B cell (primary cell): ENCODE measurements around the gene MAP3K14. TPM values are rescaled to one million over a fixed set of nuclear protein-coding genes. Genes with fewer than 3 reads are reported as not detected.

Experiments used
- ATAC-seq: fragments of 200-7000 bp; cut with Tn5 transposase; one replicate; pipeline ENCODE4 v1.10.0; 2021; ENCODE audit warnings: low read depth, mild to moderate bottlenecking, moderate number of reproducible peaks, moderate library complexity
- CTCF ChIA-PET: fragments of 350-600 bp; sonication (Branson Sonifier 250); formaldehyde crosslinking; loops from one replicate; lab custom pipeline; 2021; ENCODE audit warnings: antibody characterized with exemption, inconsistent platforms; lab: Charles Lee
- POLR2A ChIA-PET: fragments of 350-600 bp; sonication (Branson Sonifier 250); formaldehyde crosslinking; loops from one replicate; lab custom pipeline; 2021; ENCODE audit warnings: antibody characterized with exemption; lab: Charles Lee
- DNase-seq: peaks from one replicate; pipeline ENCODE4 v3.0.0; 2013
- H2AFZ ChIP-seq: 2 replicates; pipeline ENCODE4 v1.6.1; 2012; ENCODE audit warnings: mild to moderate bottlenecking, low read depth, low read length; ENCODE audit not compliant: insufficient read depth, poor library complexity, severe bottlenecking
- H3K27ac ChIP-seq, 2 donors: 1 replicate in 1 of 2; 2 replicates in 1 of 2; pipeline ENCODE4 v1.5.1; 2012 to 2013; ENCODE audit warnings: low read length in 2 of 2, mild to moderate bottlenecking in 2 of 2, moderate library complexity in 1 of 2
- H3K27me3 ChIP-seq, 4 experiments: fragments of 200-600 bp in 1 of 4; sonication (generic) in 1 of 4; replicated peaks in 1 of 4; 1 replicate in 2 of 4; 2 replicates in 2 of 4; pipeline versions ENCODE4 v1.6.1 to v1.7.0; 2013 to 2016; ENCODE audit warnings: low read length in 3 of 4, mild to moderate bottlenecking in 2 of 4, mixed read lengths in 1 of 4, moderate library complexity in 1 of 4; ENCODE audit not compliant: insufficient read depth in 4 of 4, control insufficient read depth in 3 of 4; ENCODE audit errors: control extremely low read depth in 1 of 4
- H3K36me3 ChIP-seq, 2 experiments: replicated peaks in 1 of 2; 1 replicate in 1 of 2; 2 replicates in 1 of 2; pipeline versions ENCODE4 v1.6.1 to v1.7.1; 2013; ENCODE audit warnings: low read length in 1 of 2; ENCODE audit not compliant: insufficient read depth in 2 of 2, control insufficient read depth in 1 of 2; ENCODE audit errors: control extremely low read depth in 1 of 2, extremely low read depth in 1 of 2
- H3K4me1 ChIP-seq, 2 donors: fragments of 200-600 bp in 1 of 2; sonication (generic) in 1 of 2; 1 replicate in 1 of 2; 2 replicates in 1 of 2; pipeline versions ENCODE4 v1.5.1 to v1.6.1; 2013 to 2017; ENCODE audit warnings: low read length in 2 of 2; ENCODE audit not compliant: control insufficient read depth in 2 of 2, insufficient read depth in 2 of 2
- H3K4me2 ChIP-seq: replicated peaks from 2 replicates; pipeline ENCODE3; 2012; ENCODE audit warnings: mild to moderate bottlenecking, low read depth, low read length; ENCODE audit not compliant: poor library complexity, severe bottlenecking
- H3K4me3 ChIP-seq, 5 experiments: fragments of 200-600 bp in 1 of 5; sonication (generic) in 1 of 5; 1 replicate in 3 of 5; 2 replicates in 2 of 5; pipeline versions ENCODE4 v1.5.1 to v1.7.0; 2011 to 2016; ENCODE audit warnings: low read length in 4 of 5, mild to moderate bottlenecking in 4 of 5, low read depth in 2 of 5, control low read depth in 1 of 5, moderate library complexity in 1 of 5; ENCODE audit not compliant: insufficient read depth in 1 of 5; ENCODE audit errors: control extremely low read depth in 1 of 5, extremely low read depth in 1 of 5
- H3K79me2 ChIP-seq: fragments of 200-600 bp; sonication (generic); one replicate; pipeline ENCODE4 v1.6.0; 2016; ENCODE audit warnings: low read length; ENCODE audit not compliant: control insufficient read depth, insufficient read depth
- H3K9ac ChIP-seq: fragments of 200-600 bp; sonication (generic); 2 replicates; pipeline ENCODE4 v1.6.1; 2017; ENCODE audit warnings: mild to moderate bottlenecking, low read length, moderate library complexity
- H3K9me3 ChIP-seq, 3 donors: one replicate each; pipeline versions ENCODE4 v1.6.1 to v1.7.1; 2013; ENCODE audit warnings: low read length in 2 of 3; ENCODE audit not compliant: control insufficient read depth in 2 of 3, insufficient read depth in 1 of 3; ENCODE audit errors: control extremely low read depth in 1 of 3
- H4K20me1 ChIP-seq: 2 replicates; pipeline ENCODE4 v1.6.0; 2012; ENCODE audit warnings: mild to moderate bottlenecking, low read length; ENCODE audit not compliant: insufficient read depth, control insufficient read depth, poor library complexity, severe bottlenecking
- H3K27ac Mint-ChIP-seq: one replicate; pipeline ENCODE4 v1.8.0; 2021; ENCODE audit warnings: mixed read lengths
- H3K27me3 Mint-ChIP-seq: one replicate; pipeline ENCODE4 v1.8.0; 2021; ENCODE audit warnings: mixed read lengths
- H3K4me1 Mint-ChIP-seq: one replicate; pipeline ENCODE4 v1.8.0; 2021; ENCODE audit warnings: mixed read lengths
- H3K4me3 Mint-ChIP-seq: one replicate; pipeline ENCODE4 v1.8.0; 2021; ENCODE audit warnings: mixed read lengths
- H3K9me3 Mint-ChIP-seq: one replicate; pipeline ENCODE4 v1.8.0; 2022; ENCODE audit warnings: mixed read lengths; ENCODE audit not compliant: insufficient read depth
- CTCF ChIP-seq: fragments of 200-600 bp; IDR thresholded peaks from one replicate; pipeline ENCODE4 v1.8.0; 2022; ENCODE audit warnings: antibody characterized with exemption, mild to moderate bottlenecking
- EZH2 ChIP-seq: IDR thresholded peaks from 2 replicates; pipeline ENCODE4 v1.6.1; 2012; ENCODE audit warnings: borderline replicate concordance, low read depth, mild to moderate bottlenecking, moderate library complexity, low read length; ENCODE audit not compliant: insufficient read depth, poor library complexity, severe bottlenecking
- WGBS: methylation state at CpG from one replicate; pipeline ENCODE4 v1.1.5; 2013; ENCODE audit warnings: missing lambda C conversion rate; ENCODE audit not compliant: insufficient coverage; 5-methylcytosine and 5-hydroxymethylcytosine counted together
- intact Hi-C: fragments of 100-400 bp; cut with micrococcal nuclease; formaldehyde crosslinking; loops from one replicate; pipeline ENCODE4 v1.10.0; 2022
- polyA plus RNA-seq: library from polyadenylated mRNA; depleted of rRNA; stranded (reverse); fragments of >200 nt; gene quantifications from 2 replicates; pipeline ENCODE4 v1.2.3, GENCODE V29; 2012
- total RNA-seq, 2 donors: library from RNA; stranded (reverse); fragments of 120-200 nt in 1 of 2; gene quantifications; 1 replicate in 1 of 2; 2 replicates in 1 of 2; pipeline versions ENCODE4 v1.2.3 to v1.2.4, GENCODE V29; 2013 to 2022

The MAP3K14 gene
- total and polyA plus RNA-seq, 2 donors (not counting 1 experiment from before 2014, with no cell fraction given) = 66.1 to 84.1 TPM

DNA sequence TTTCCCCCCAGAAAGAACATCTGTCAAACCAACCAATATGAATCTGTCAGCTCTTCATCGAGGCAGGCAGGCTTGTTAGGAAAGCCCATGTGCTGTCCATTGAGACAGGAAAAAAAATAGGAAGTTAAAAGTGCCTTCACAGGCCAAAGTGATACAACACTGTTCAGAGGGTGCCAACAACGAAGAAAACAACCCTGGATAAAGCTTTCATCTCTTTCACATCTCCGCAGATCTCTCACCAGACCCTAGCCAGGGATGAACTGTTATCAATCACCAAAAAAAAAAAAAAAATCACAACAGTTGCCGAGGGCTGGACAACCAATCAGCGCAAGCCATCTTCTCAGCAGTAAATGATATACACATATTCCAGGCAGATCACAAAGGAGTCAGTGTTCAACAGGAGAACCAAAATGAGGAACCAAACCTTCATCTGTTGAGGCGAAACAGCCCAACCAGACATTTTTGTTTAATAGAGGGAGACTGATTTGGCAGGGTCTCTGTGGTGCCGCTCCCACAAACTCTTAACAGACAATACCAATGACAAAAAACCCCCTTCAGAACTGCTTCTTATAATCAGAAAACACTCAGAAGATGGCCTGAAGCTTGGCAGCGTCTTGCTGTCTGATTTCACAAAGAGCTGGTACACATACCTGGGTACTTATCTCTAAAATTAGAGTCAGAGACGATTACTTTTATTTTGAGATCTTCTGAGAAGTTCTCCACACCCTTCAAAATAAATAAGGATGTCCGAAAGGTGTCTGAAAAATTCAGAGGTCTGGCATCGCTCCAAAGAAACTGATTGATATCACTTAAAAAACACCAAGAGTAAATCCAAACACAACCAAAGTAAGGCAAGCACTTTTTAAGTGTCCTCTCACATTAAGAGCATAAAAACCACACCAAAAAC, 1.8 kb downstream of the MAP3K14 start:
- POLR2A ChIA-PET = interaction anchor here (0.6 to 4.5 kb wide), 9 partner anchors 8 to 86 kb away, joined by 3 to 25 read pairs (median 8); no protein-coding TSS in a partner anchor
- Mint-ChIP-seq H3K4me3 (peak overlapping the region; percentile 90), H3K27me3 (no peaks in the 10 kb centered on the region), H3K27ac (peak overlapping the region; percentile 91), H3K4me1 (peaks cover 71% of the 10 kb centered on the region), H3K9me3 (no peaks in the 10 kb centered on the region)
- H3K9ac ChIP-seq = peak overlapping the region; percentile 80
- TF ChIP-seq CTCF = no peak
- TF ChIP-seq EZH2 = no peak
- DNase-seq (peak; percentile 82), ATAC-seq (no peak)
- peak overlapping the region; percentile 87 to 93 for H3K27ac ChIP-seq
- H3K9me3 ChIP-seq = no peaks in the 10 kb centered on the region
- H3K4me1 ChIP-seq = peaks cover 60 to 65% of the 10 kb centered on the region in 2 donors
- H4K20me1 ChIP-seq = no peaks in the 10 kb centered on the region
- WGBS = 28% methylated on average over 5 of the region's 11 CpGs
- peak overlapping the region; percentile 3 for H2AFZ ChIP-seq
- H3K4me3 ChIP-seq = peak overlapping the region; percentile 67 to 94 (median 89)
- H3K36me3 ChIP-seq = peaks cover 0 to 10% of the 10 kb centered on the region in 2 experiments
- intact Hi-C loops = loop anchor here (5.0 kb wide), 1 partner anchor 97 kb away; no protein-coding TSS in a partner anchor
- H3K27me3 ChIP-seq = no peaks in the 10 kb centered on the region
- peaks cover 63% of the 10 kb centered on the region for H3K79me2 ChIP-seq
- H3K4me2 ChIP-seq = peak overlapping the region; percentile 73
- CTCF ChIA-PET = interaction anchor here (0.7 to 12.8 kb wide), 16 partner anchors 8 to 99 kb away, joined by 3 to 207 read pairs (median 10); partner anchors contain the start of gene FMNL1
